CD4-positive, CD25-positive, alpha-beta regulatory T cell (primary cell): ENCODE results near the gene IL6R. TPM values are rescaled to one million over a fixed set of nuclear protein-coding genes. Genes with fewer than 3 reads are reported as not detected.
"Not testable (repeated sequence)": the region's sequence is repeated elsewhere in the genome, so short reads cannot be mapped to it uniquely, and the experiment has no call there.

Source experiments
- ATAC-seq, 2 donors: fragments of 150-1000 bp; cut with Tn5 transposase; one replicate each; pipeline ENCODE4 v1.10.0; 2021; ENCODE audit warnings: low read depth in 2 of 2, moderate number of reproducible peaks in 2 of 2, moderate library complexity in 1 of 2
- DNase-seq, 3 donors: peaks; one replicate each; pipeline versions ENCODE4 v3.0.0 to v3.0.0-alpha.2; 2012 to 2022; ENCODE audit warnings: mixed read lengths in 1 of 3
- H3K27ac ChIP-seq: one replicate; pipeline ENCODE4 v1.7.0; 2013; ENCODE audit warnings: mild to moderate bottlenecking, low read length; ENCODE audit not compliant: insufficient read depth, poor library complexity, severe bottlenecking
- H3K27me3 ChIP-seq: one replicate; pipeline ENCODE4 v1.7.0; 2013; ENCODE audit warnings: low read length; ENCODE audit not compliant: control insufficient read depth, insufficient read depth
- H3K36me3 ChIP-seq: one replicate; pipeline ENCODE4 v1.7.0; 2013; ENCODE audit warnings: mild to moderate bottlenecking, low read length, moderate library complexity; ENCODE audit not compliant: control insufficient read depth, insufficient read depth
- H3K4me1 ChIP-seq: 2 replicates; pipeline ENCODE4 v1.7.0; 2013; ENCODE audit warnings: mild to moderate bottlenecking, low read length; ENCODE audit not compliant: insufficient read depth, control insufficient read depth, poor library complexity, severe bottlenecking
- H3K4me3 ChIP-seq: one replicate; pipeline ENCODE4 v1.7.0; 2013; ENCODE audit warnings: low read depth, mild to moderate bottlenecking, low read length, moderate library complexity
- H3K9me3 ChIP-seq, 2 experiments: 1 replicate in 1 of 2; 2 replicates in 1 of 2; pipeline ENCODE4 v1.7.0; 2013; ENCODE audit warnings: low read length in 2 of 2, mild to moderate bottlenecking in 1 of 2, moderate library complexity in 1 of 2; ENCODE audit not compliant: control insufficient read depth in 2 of 2
- H3K27ac Mint-ChIP-seq, 3 donors: one replicate each; pipeline ENCODE4 v1.8.0; 2020 to 2022; ENCODE audit warnings: mild to moderate bottlenecking in 3 of 3, mixed read lengths in 3 of 3, moderate library complexity in 2 of 3
- H3K27me3 Mint-ChIP-seq: one replicate; pipeline ENCODE4 v1.8.0; 2022; ENCODE audit warnings: mild to moderate bottlenecking, mixed read lengths
- H3K36me3 Mint-ChIP-seq: one replicate; pipeline ENCODE4 v1.8.0; 2020; ENCODE audit warnings: mixed read lengths
- H3K4me1 Mint-ChIP-seq, 4 donors: one replicate each; pipeline ENCODE4 v1.8.0; 2020 to 2022; ENCODE audit warnings: mixed read lengths in 4 of 4, mild to moderate bottlenecking in 1 of 4
- H3K4me3 Mint-ChIP-seq, 4 donors: one replicate each; pipeline ENCODE4 v1.8.0; 2020 to 2022; ENCODE audit warnings: mild to moderate bottlenecking in 4 of 4, mixed read lengths in 4 of 4, moderate library complexity in 3 of 4
- H3K9me3 Mint-ChIP-seq, 7 donors: one replicate each; pipeline ENCODE4 v1.8.0; 2020 to 2022; ENCODE audit warnings: mixed read lengths in 7 of 7, mild to moderate bottlenecking in 3 of 7, moderate library complexity in 2 of 7
- polyA plus RNA-seq, 4 donors: library from polyadenylated mRNA; unstranded; fragments of 300-500 nt; fragmentation: Illumina TruSeq; gene quantifications; one replicate each; pipeline ENCODE4 v1.2.3, GENCODE V29; 2021
- total RNA-seq: library from RNA; stranded (reverse); gene quantifications from one replicate; pipeline ENCODE4 v1.2.3, GENCODE V29; 2022

Gene IL6R
- total and polyA plus RNA-seq, 5 donors from 2014 or later: 54.5 to 135 (median 67.5) TPM

- H3K4me3 Mint-ChIP-seq: no peak overlapping the region
- no peak overlapping the region for H3K4me3 ChIP-seq
- H3K36me3 Mint-ChIP-seq: no peaks in the 10 kb centered on the region
- peaks cover 4% of the 10 kb centered on the region for H3K27me3 ChIP-seq
- peaks cover 13% of the 10 kb centered on the region for H3K27me3 Mint-ChIP-seq
- H3K27ac Mint-ChIP-seq: no peak overlapping the region
- peaks cover 0 to 2% (median 0%) of the 10 kb centered on the region in 7 donors for H3K9me3 Mint-ChIP-seq
- ATAC-seq: no peak
- H3K4me1 ChIP-seq: no peaks in the 10 kb centered on the region
- H3K27ac ChIP-seq: no peak overlapping the region
- no peaks in the 10 kb centered on the region for H3K9me3 ChIP-seq
- DNase-seq: no peak
- peaks cover 0 to 7% (median 3%) of the 10 kb centered on the region in 4 donors for H3K4me1 Mint-ChIP-seq
- H3K36me3 ChIP-seq: no peaks in the 10 kb centered on the region
These were observed 79.0 kb downstream of the IL6R start for GRCh38 chr1:154483941-154484803.

- Mint-ChIP-seq H3K27me3 (peaks cover 14% of the 10 kb centered on the region), H3K9me3 (peaks cover 0 to 2% (median 0%) of the 10 kb centered on the region in 7 donors)
These were observed 80.0 kb downstream of the IL6R start for GRCh38 chr1:154485106-154485505.

GRCh38 chr1:154485910-154486496 lies 80.9 kb downstream of the IL6R start:
- Histone ChIP-seq H3K36me3 (no peaks in the 10 kb centered on the region), H3K4me3 (no peak overlapping the region), H3K27me3 (peaks cover 4% of the 10 kb centered on the region), H3K27ac (no peak overlapping the region), H3K9me3 (no peaks in the 10 kb centered on the region), H3K4me1 (no peaks in the 10 kb centered on the region)
- no peaks in the 10 kb centered on the region for H3K36me3 Mint-ChIP-seq
- H3K27me3 Mint-ChIP-seq: peaks cover 19% of the 10 kb centered on the region
- peak overlapping the region in 1 of 3 donors; percentile 33 for H3K27ac Mint-ChIP-seq
- peaks cover 0 to under 1% (median 0%) of the 10 kb centered on the region in 4 donors for H3K4me1 Mint-ChIP-seq
- DNase-seq: no peak
- ATAC-seq: no peak
- no peak overlapping the region for H3K4me3 Mint-ChIP-seq
- peaks cover 0 to 3% (median 0%) of the 10 kb centered on the region in 7 donors for H3K9me3 Mint-ChIP-seq

More at GRCh38 chr1:154485106-154485505, 80.0 kb downstream of the IL6R start:
- Histone ChIP-seq H3K4me1 (no peaks in the 10 kb centered on the region), H3K4me3 (no peak overlapping the region), H3K27ac (no peak overlapping the region), H3K9me3 (no peaks in the 10 kb centered on the region), H3K36me3 (no peaks in the 10 kb centered on the region), H3K27me3 (peaks cover 4% of the 10 kb centered on the region)
- ATAC-seq (no peak), DNase-seq (no peak)
- Mint-ChIP-seq H3K4me1 (peaks cover 0 to under 1% (median 0%) of the 10 kb centered on the region in 4 donors), H3K36me3 (no peaks in the 10 kb centered on the region), H3K4me3 (no peak overlapping the region), H3K27ac (no peak overlapping the region)

DNA sequence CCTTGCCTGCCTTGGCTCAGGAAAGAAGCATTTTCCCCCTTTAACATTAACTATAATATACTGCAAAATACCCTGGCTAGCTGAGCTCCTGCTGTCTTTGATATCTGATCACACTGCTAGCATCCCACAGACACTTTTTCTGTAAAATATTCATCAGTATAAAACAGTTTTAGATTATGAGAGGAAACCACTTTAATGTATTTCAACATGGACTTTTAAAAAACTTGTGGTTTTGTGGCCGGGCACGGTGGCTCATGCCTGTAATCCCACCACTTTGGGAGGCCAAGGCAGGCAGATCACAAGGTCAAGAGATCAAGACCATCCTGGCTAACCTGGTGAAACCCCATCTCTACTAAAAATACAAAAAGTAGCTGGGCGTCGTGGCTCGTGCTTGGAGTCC lies 81.6 kb downstream of the IL6R start:
- not testable (repeated sequence) for H3K4me1 Mint-ChIP-seq, H3K36me3 Mint-ChIP-seq

DNA sequence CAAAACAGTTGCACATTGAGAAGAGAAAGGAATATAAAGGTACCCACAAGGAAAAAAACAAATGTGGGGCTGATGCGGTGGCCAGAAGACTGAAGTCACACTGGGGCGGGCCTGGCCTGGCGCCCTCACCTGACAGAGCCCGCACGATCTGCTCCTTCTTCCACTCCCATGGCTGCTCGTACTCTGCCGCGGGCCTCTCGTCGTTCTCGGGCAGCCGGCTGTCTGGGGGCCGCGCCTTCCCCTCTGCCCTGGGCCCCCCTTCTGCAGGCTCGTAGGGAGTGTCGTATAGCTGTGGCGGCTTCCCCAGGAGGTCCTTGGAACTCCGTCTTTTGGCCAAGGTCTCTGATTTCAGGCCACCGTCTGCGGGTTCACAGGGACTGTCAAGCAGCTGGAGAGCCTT lies 83.8 kb downstream of the IL6R start:
- Mint-ChIP-seq H3K27me3 (peaks cover 33% of the 10 kb centered on the region), H3K27ac (no peak overlapping the region)
- no peaks in the 10 kb centered on the region for H3K27me3 ChIP-seq

More for the DNA sequence above, 81.6 kb downstream of the IL6R start:
- not testable (repeated sequence) for H3K9me3 ChIP-seq, H3K4me1 ChIP-seq, H3K27ac ChIP-seq, DNase-seq, H3K4me3 Mint-ChIP-seq, H3K27ac Mint-ChIP-seq, H3K9me3 Mint-ChIP-seq, H3K4me3 ChIP-seq, ATAC-seq, H3K27me3 ChIP-seq, H3K36me3 ChIP-seq
- peaks cover 24% of the 10 kb centered on the region for H3K27me3 Mint-ChIP-seq

DNA sequence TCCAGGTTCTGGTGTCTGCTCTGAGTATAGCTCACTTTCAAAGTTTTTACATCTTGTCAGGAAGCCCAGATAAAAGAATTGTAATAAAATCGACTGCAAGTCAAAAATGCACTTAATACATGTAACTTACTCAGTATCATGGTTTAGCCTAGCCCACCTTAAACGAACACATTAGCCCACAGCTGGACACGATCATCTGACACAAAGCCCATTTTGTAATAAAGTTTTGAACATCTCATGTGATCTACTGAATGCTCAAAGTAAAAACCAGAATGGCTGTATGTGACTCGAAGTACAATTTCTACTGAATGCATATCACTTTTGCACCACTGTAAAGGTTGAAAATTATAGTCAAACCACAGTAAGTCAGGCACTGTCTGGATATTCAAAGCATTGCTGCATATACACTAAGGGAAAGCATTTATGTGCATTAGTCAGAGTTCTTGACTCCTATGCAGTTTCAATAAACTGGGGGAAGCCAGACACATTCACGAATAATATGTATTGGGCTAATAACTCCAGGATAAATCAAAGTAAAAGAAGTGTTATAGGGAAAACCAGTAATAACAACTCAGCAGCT lies 84.6 kb downstream of the IL6R start:
- H3K36me3 ChIP-seq: no peaks in the 10 kb centered on the region
- peaks cover 0 to 3% (median 0%) of the 10 kb centered on the region in 7 donors for H3K9me3 Mint-ChIP-seq
- H3K27ac ChIP-seq: no peak overlapping the region
- no peaks in the 10 kb centered on the region for H3K36me3 Mint-ChIP-seq
- H3K4me1 ChIP-seq: peaks cover 16% of the 10 kb centered on the region
- H3K4me3 ChIP-seq: no peak overlapping the region
- H3K27ac Mint-ChIP-seq: peak overlapping the region in 1 of 3 donors; percentile 56
- peaks cover 33% of the 10 kb centered on the region for H3K27me3 Mint-ChIP-seq
- DNase-seq (no peak), ATAC-seq (no peak)
- no peaks in the 10 kb centered on the region for H3K27me3 ChIP-seq
- H3K9me3 ChIP-seq: no peaks in the 10 kb centered on the region
- peaks cover 0 to 30% (median 18%) of the 10 kb centered on the region in 4 donors for H3K4me1 Mint-ChIP-seq
- H3K4me3 Mint-ChIP-seq: no peak overlapping the region

More for the DNA sequence above, 83.8 kb downstream of the IL6R start:
- Mint-ChIP-seq H3K4me3 (no peak overlapping the region), H3K9me3 (peaks cover 0 to 3% (median 0%) of the 10 kb centered on the region in 7 donors), H3K36me3 (no peaks in the 10 kb centered on the region), H3K4me1 (peaks cover 0 to 28% (median 18%) of the 10 kb centered on the region in 4 donors)
- Histone ChIP-seq H3K9me3 (no peaks in the 10 kb centered on the region), H3K4me3 (no peak overlapping the region), H3K36me3 (no peaks in the 10 kb centered on the region), H3K4me1 (peaks cover 13% of the 10 kb centered on the region), H3K27ac (no peak overlapping the region)
- ATAC-seq (no peak), DNase-seq (no peak)

DNA sequence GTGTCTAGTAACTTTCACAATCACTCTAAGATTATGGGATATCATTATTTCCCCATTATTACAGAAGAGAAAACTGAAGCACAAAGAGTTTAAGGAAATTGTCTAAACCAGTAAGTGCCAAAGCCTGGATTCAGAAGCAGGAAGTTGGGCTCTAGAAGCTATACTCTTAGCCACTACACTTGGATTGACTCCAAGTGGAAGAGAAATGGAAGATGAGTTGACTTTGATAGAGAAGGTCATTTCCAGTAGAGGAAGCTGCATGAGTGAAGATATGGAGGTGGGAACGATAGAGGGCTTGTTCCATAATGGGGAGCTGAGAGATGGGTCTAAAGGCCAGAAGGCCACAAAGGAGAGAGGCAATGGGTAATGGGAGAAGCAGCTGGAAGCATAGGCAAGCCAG lies 85.2 kb downstream of the IL6R start:
- Histone ChIP-seq H3K36me3 (no peaks in the 10 kb centered on the region), H3K4me3 (no peak overlapping the region), H3K9me3 (no peaks in the 10 kb centered on the region), H3K27me3 (no peaks in the 10 kb centered on the region), H3K4me1 (peaks cover 16% of the 10 kb centered on the region), H3K27ac (no peak overlapping the region)
- Mint-ChIP-seq H3K36me3 (no peaks in the 10 kb centered on the region), H3K27ac (no peak overlapping the region), H3K4me3 (no peak overlapping the region), H3K4me1 (peaks cover 0 to 30% (median 18%) of the 10 kb centered on the region in 4 donors), H3K9me3 (peaks cover 0 to 3% (median 0%) of the 10 kb centered on the region in 7 donors), H3K27me3 (peaks cover 33% of the 10 kb centered on the region)
- DNase-seq: no peak
- no peak for ATAC-seq
